ENCODE data around the gene SENP3.

DNA sequence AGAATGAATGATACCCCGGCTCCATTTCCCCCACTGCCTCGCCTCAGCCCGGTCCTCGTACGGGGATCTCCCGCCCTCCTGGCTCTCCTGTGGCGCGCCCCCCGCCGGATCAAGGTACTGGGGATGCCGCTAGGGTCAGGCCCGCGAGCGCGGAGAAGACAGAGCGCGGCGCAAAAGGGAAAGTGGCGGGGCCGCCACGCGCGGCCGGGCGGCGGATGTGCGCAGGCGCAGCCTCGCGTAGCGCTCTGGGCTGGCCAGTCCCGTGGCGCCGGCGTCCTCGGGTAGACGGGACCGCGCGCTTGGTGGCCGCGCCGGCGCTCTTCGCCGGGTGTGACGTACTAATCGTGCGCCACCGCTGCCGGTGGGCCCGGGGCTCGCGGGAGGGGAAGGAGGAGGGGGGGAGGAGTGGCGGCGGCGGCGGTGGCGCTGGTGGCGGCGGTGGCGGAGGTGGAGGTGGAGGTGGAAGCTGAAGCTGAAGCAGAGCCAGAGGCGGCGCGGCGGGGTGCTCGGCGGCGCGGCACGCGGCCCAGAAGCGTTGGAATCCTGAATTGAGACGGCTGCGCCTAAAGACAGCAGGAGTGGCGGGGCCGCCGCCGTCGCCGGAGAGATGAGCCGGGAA, at the start of gene SENP3:
- TF ChIP-seq CTCF (IDR thresholded peaks at IDR 0.05) (no peak), POLR2A (IDR thresholded peaks at IDR 0.05) (peak; percentile 51)

All from right lobe of liver (tissue), 4 donors.